ENCODE results near the gene CTNNA3. TPM values are rescaled to one million over a fixed set of nuclear protein-coding genes. Genes with fewer than 3 reads are reported as not detected.

Gene CTNNA3
- total and polyA plus RNA-seq, 4 donors: 0.16 to 2.4 (median 1.4) TPM

DNA sequence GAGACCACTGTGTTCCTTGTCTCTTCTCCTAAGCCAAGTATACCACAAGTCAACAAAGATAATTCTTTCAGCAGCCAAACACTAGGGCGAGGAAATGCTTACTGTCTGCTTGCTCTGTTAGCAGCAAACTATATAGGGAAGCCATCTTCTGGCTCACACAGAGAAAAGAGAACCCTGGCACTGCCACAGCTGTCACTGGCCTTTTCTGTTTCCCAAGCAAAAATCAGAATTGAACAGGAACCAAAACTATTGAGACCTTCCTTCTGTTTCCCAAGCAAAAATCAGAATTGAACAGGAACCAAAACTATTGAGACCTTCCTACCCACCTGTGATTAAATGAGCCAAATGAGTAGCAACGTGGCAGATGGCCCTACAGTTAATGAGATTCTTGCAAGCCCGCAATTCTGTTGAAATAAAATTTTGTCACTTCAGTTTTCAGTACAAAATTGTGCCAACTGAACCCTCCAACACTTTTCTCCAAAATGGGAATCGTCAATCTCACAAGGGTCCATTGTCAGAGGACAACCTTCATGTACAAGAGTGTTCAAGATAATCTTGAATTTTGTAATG, 715.7 kb downstream of the CTNNA3 start:
- DNase-seq (ENCODE audit: low spot score): no peak
- no peak overlapping the region for H3K4me3 ChIP-seq (ENCODE audit: low read depth in 1 of 3, low read length in 3 of 3)
- H3K9ac ChIP-seq (ENCODE audit: low read depth in 1 of 2, low read length in 2 of 2): no peak overlapping the region
- no peak overlapping the region for H3K27ac ChIP-seq (ENCODE audit: low read depth in 1 of 2, low read length in 2 of 2)
- no peaks in the 10 kb centered on the region for H3K36me3 ChIP-seq (ENCODE audit: control insufficient read depth in 4 of 4, insufficient read depth in 3 of 4, low read depth in 1 of 4, low read length in 3 of 4)
- no peak for TF ChIP-seq RAD21 (IDR thresholded peaks at IDR 0.05)
- TF ChIP-seq, protein P1, sequence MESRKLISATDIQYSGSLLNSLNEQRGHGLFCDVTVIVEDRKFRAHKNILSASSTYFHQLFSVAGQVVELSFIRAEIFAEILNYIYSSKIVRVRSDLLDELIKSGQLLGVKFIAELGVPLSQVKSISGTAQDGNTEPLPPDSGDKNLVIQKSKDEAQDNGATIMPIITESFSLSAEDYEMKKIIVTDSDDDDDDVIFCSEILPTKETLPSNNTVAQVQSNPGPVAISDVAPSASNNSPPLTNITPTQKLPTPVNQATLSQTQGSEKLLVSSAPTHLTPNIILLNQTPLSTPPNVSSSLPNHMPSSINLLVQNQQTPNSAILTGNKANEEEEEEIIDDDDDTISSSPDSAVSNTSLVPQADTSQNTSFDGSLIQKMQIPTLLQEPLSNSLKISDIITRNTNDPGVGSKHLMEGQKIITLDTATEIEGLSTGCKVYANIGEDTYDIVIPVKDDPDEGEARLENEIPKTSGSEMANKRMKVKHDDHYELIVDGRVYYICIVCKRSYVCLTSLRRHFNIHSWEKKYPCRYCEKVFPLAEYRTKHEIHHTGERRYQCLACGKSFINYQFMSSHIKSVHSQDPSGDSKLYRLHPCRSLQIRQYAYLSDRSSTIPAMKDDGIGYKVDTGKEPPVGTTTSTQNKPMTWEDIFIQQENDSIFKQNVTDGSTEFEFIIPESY (IDR thresholded peaks at IDR 0.05): no peak
- TF ChIP-seq, protein P2, sequence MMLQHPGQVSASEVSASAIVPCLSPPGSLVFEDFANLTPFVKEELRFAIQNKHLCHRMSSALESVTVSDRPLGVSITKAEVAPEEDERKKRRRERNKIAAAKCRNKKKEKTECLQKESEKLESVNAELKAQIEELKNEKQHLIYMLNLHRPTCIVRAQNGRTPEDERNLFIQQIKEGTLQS (IDR thresholded peaks at IDR 0.05): no peak
- H3K27me3 ChIP-seq (ENCODE audit: control insufficient read depth in 4 of 4, insufficient read depth in 4 of 4, low read length in 3 of 4): no peaks in the 10 kb centered on the region
- 94% methylated on average over 4 of the region's 4 CpGs for WGBS
- peaks cover 0 to 5% (median 3%) of the 10 kb centered on the region in 4 donors for H3K4me1 ChIP-seq (ENCODE audit: control insufficient read depth in 4 of 4, insufficient read depth in 4 of 4, low read length in 3 of 4)
- H3K9me3 ChIP-seq (ENCODE audit: control insufficient read depth in 4 of 4, low read length in 3 of 4): no peaks in the 10 kb centered on the region

DNA sequence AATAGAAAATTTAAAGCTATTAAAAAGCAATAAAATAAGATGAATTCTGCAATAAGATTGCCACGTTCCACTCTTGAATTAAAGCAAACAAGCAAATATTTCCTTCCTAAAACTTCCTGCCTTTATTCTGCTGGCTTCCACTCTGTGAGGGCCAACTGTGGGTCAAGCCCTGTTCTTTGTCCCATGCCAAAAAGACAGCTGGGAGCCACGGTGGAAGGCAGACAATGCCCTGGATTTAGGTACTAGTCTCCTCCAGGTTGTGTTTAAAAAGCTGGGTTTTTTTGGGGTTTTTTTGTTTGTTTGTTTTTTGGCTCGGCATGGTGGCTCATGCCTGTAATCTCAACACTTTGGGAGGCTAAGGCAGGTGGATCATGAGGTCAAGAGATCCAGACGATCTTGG, 731.0 kb downstream of the CTNNA3 start:
- TF ChIP-seq FOXA2 (IDR thresholded peaks at IDR 0.05) (no peak), EGR1 (IDR thresholded peaks at IDR 0.05; ENCODE audit: low read depth in 2 of 2) (no peak), YY1 (IDR thresholded peaks at IDR 0.05) (no peak), FOXA1 (IDR thresholded peaks at IDR 0.05) (no peak), TAF1 (conservative IDR thresholded peaks at IDR 0.05) (no peak), HNF4G (IDR thresholded peaks at IDR 0.05) (no peak)
- TF ChIP-seq, protein P2 (IDR thresholded peaks at IDR 0.05): no peak
- TF ChIP-seq, protein P1 (IDR thresholded peaks at IDR 0.05): no peak
- no peak overlapping the region for H3K27ac ChIP-seq (ENCODE audit: low read depth in 1 of 2, low read length in 2 of 2)
- H3K9ac ChIP-seq (ENCODE audit: low read depth in 1 of 2, low read length in 2 of 2): no peak overlapping the region
- no peak overlapping the region for H3K4me3 ChIP-seq (ENCODE audit: low read depth in 1 of 3, low read length in 3 of 3)
- no peaks in the 10 kb centered on the region for H3K27me3 ChIP-seq (ENCODE audit: control insufficient read depth in 4 of 4, insufficient read depth in 4 of 4, low read length in 3 of 4)
- no peaks in the 10 kb centered on the region for H3K9me3 ChIP-seq (ENCODE audit: control insufficient read depth in 4 of 4, low read length in 3 of 4)
- WGBS: 71% methylated on average over 4 of the region's 4 CpGs
- H3K36me3 ChIP-seq (ENCODE audit: control insufficient read depth in 4 of 4, insufficient read depth in 3 of 4, low read depth in 1 of 4, low read length in 3 of 4): no peaks in the 10 kb centered on the region
- DNase-seq (ENCODE audit: low spot score): no peak
- no peaks in the 10 kb centered on the region for H3K4me1 ChIP-seq (ENCODE audit: control insufficient read depth in 4 of 4, insufficient read depth in 4 of 4, low read length in 3 of 4)

DNA sequence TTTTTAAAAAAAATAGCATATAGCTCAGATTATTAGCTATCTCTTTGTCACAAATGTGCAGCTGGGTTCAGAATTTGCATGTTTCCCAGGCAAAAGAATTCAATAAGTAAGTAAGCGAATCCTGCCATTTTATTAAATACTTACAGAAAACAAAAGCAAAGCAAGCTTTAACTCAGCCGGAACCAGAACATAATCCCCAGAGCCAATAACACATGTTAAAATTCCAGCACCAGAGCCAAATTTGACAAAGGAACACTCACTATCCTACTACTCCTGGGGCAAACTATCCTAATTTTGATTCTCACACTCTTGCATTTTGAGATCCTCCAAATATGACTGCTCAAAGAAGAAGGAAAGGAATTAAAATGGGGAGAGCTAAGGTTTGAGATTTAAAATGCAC, 737.5 kb downstream of the CTNNA3 start:
- H3K36me3 ChIP-seq (ENCODE audit: control insufficient read depth in 4 of 4, insufficient read depth in 3 of 4, low read depth in 1 of 4, low read length in 3 of 4): no peaks in the 10 kb centered on the region
- no peaks in the 10 kb centered on the region for H3K9me3 ChIP-seq (ENCODE audit: control insufficient read depth in 4 of 4, low read length in 3 of 4)
- TF ChIP-seq HNF4G (IDR thresholded peaks at IDR 0.05): no peak
- TF ChIP-seq, protein P3, sequence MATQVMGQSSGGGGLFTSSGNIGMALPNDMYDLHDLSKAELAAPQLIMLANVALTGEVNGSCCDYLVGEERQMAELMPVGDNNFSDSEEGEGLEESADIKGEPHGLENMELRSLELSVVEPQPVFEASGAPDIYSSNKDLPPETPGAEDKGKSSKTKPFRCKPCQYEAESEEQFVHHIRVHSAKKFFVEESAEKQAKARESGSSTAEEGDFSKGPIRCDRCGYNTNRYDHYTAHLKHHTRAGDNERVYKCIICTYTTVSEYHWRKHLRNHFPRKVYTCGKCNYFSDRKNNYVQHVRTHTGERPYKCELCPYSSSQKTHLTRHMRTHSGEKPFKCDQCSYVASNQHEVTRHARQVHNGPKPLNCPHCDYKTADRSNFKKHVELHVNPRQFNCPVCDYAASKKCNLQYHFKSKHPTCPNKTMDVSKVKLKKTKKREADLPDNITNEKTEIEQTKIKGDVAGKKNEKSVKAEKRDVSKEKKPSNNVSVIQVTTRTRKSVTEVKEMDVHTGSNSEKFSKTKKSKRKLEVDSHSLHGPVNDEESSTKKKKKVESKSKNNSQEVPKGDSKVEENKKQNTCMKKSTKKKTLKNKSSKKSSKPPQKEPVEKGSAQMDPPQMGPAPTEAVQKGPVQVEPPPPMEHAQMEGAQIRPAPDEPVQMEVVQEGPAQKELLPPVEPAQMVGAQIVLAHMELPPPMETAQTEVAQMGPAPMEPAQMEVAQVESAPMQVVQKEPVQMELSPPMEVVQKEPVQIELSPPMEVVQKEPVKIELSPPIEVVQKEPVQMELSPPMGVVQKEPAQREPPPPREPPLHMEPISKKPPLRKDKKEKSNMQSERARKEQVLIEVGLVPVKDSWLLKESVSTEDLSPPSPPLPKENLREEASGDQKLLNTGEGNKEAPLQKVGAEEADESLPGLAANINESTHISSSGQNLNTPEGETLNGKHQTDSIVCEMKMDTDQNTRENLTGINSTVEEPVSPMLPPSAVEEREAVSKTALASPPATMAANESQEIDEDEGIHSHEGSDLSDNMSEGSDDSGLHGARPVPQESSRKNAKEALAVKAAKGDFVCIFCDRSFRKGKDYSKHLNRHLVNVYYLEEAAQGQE (IDR thresholded peaks at IDR 0.05): no peak
- no peak for TF ChIP-seq RXRA (IDR thresholded peaks at IDR 0.05)
- TF ChIP-seq RAD21 (IDR thresholded peaks at IDR 0.05): no peak
- TF ChIP-seq FOXA2 (IDR thresholded peaks at IDR 0.05): no peak
- TF ChIP-seq, protein P1 (IDR thresholded peaks at IDR 0.05): no peak
- TF ChIP-seq EGR1 (IDR thresholded peaks at IDR 0.05; ENCODE audit: low read depth in 2 of 2): no peak
- TF ChIP-seq JUND (IDR thresholded peaks at IDR 0.05): no peak
- 88% methylated on average over 2 of the region's 2 CpGs for WGBS
- no peak for DNase-seq (ENCODE audit: low spot score)
- no peak overlapping the region for H3K9ac ChIP-seq (ENCODE audit: low read depth in 1 of 2, low read length in 2 of 2)
- no peaks in the 10 kb centered on the region for H3K4me1 ChIP-seq (ENCODE audit: control insufficient read depth in 4 of 4, insufficient read depth in 4 of 4, low read length in 3 of 4)
- no peak overlapping the region for H3K4me3 ChIP-seq (ENCODE audit: low read depth in 1 of 3, low read length in 3 of 3)
- H3K27ac ChIP-seq (ENCODE audit: low read depth in 1 of 2, low read length in 2 of 2): no peak overlapping the region
- H3K27me3 ChIP-seq (ENCODE audit: control insufficient read depth in 4 of 4, insufficient read depth in 4 of 4, low read length in 3 of 4): no peaks in the 10 kb centered on the region
